Rectal smooth muscle tissue (tissue), 1 donor: Measurements from ENCODE around the gene ANKRD9.

Source experiments
- H3K27ac ChIP-seq: one replicate; pipeline ENCODE4 v1.7.0; 2013; ENCODE audit warnings: low read depth, low read length, inconsistent platforms
- H3K27me3 ChIP-seq: one replicate; pipeline ENCODE4 v1.7.0; 2013; ENCODE audit warnings: low read length; ENCODE audit not compliant: control insufficient read depth, insufficient read depth
- H3K36me3 ChIP-seq: one replicate; pipeline ENCODE4 v1.7.0; 2013; ENCODE audit warnings: low read length; ENCODE audit not compliant: control insufficient read depth, insufficient read depth
- H3K4me1 ChIP-seq: one replicate; pipeline ENCODE4 v1.7.0; 2013; ENCODE audit warnings: low read length; ENCODE audit not compliant: control insufficient read depth, insufficient read depth
- H3K4me3 ChIP-seq: one replicate; pipeline ENCODE4 v1.7.0; 2013; ENCODE audit warnings: low read length
- H3K9ac ChIP-seq: one replicate; pipeline ENCODE4 v1.7.0; 2013; ENCODE audit warnings: low read length

Gene ANKRD9

GRCh38 chr14:102514987-102515733 is 5.6 kb upstream of the ANKRD9 start:
- Histone ChIP-seq H3K36me3 (no peaks in the 10 kb centered on the region), H3K9ac (no peak overlapping the region), H3K27ac (no peak overlapping the region), H3K4me3 (no peak overlapping the region), H3K4me1 (peaks cover 3% of the 10 kb centered on the region), H3K27me3 (no peaks in the 10 kb centered on the region)

- no peak overlapping the region for H3K4me3 ChIP-seq
- H3K36me3 ChIP-seq = no peaks in the 10 kb centered on the region
- peaks cover 3% of the 10 kb centered on the region for H3K4me1 ChIP-seq
- H3K27ac ChIP-seq = no peak overlapping the region
- no peaks in the 10 kb centered on the region for H3K27me3 ChIP-seq
- no peak overlapping the region for H3K9ac ChIP-seq
Observed at GRCh38 chr14:102513899-102514772, 4.6 kb upstream of the ANKRD9 start.

GRCh38 chr14:102512793-102513300 is 3.3 kb upstream of the ANKRD9 start:
- Histone ChIP-seq H3K27ac (no peak overlapping the region), H3K4me3 (no peak overlapping the region), H3K4me1 (peaks cover 6% of the 10 kb centered on the region), H3K36me3 (no peaks in the 10 kb centered on the region), H3K27me3 (no peaks in the 10 kb centered on the region), H3K9ac (no peak overlapping the region)

- no peak overlapping the region for H3K27ac ChIP-seq
- peaks cover 2% of the 10 kb centered on the region for H3K36me3 ChIP-seq
- peaks cover 6% of the 10 kb centered on the region for H3K4me1 ChIP-seq
- no peak overlapping the region for H3K9ac ChIP-seq
- no peak overlapping the region for H3K4me3 ChIP-seq
- no peaks in the 10 kb centered on the region for H3K27me3 ChIP-seq
Observed at GRCh38 chr14:102511538-102511937, 2.0 kb upstream of the ANKRD9 start.

- Histone ChIP-seq H3K36me3 (peaks cover 5% of the 10 kb centered on the region), H3K27ac (peak overlapping the region; percentile 78), H3K4me3 (peak overlapping the region; percentile 83), H3K27me3 (no peaks in the 10 kb centered on the region), H3K9ac (peak overlapping the region; percentile 82), H3K4me1 (peaks cover 6% of the 10 kb centered on the region)
Observed at GRCh38 chr14:102510616-102511520, 1.3 kb upstream of the ANKRD9 start.

GRCh38 chr14:102508774-102509745 is 516 bp downstream of the ANKRD9 start:
- H3K27ac ChIP-seq = peak overlapping the region; percentile 80
- peak overlapping the region; percentile 74 for H3K9ac ChIP-seq
- peaks cover 6% of the 10 kb centered on the region for H3K4me1 ChIP-seq
- H3K27me3 ChIP-seq = no peaks in the 10 kb centered on the region
- peak overlapping the region; percentile 74 for H3K4me3 ChIP-seq
- H3K36me3 ChIP-seq = peaks cover 5% of the 10 kb centered on the region

GRCh38 chr14:102508410-102508773 is 1.2 kb downstream of the ANKRD9 start:
- peaks cover 5% of the 10 kb centered on the region for H3K36me3 ChIP-seq
- H3K4me1 ChIP-seq = peaks cover 6% of the 10 kb centered on the region
- H3K4me3 ChIP-seq = peak overlapping the region; percentile 74
- no peaks in the 10 kb centered on the region for H3K27me3 ChIP-seq
- H3K9ac ChIP-seq = peak overlapping the region; percentile 74
- peak overlapping the region; percentile 80 for H3K27ac ChIP-seq

- H3K4me1 ChIP-seq = peaks cover 6% of the 10 kb centered on the region
- H3K27me3 ChIP-seq = no peaks in the 10 kb centered on the region
- H3K36me3 ChIP-seq = peaks cover 5% of the 10 kb centered on the region
- H3K4me3 ChIP-seq = peak overlapping the region; percentile 74
- H3K27ac ChIP-seq = peak overlapping the region; percentile 80
- H3K9ac ChIP-seq = no peak overlapping the region
Observed at GRCh38 chr14:102507857-102508312, 1.7 kb downstream of the ANKRD9 start.

- Histone ChIP-seq H3K27me3 (no peaks in the 10 kb centered on the region), H3K4me3 (no peak overlapping the region), H3K4me1 (peaks cover 6% of the 10 kb centered on the region), H3K27ac (no peak overlapping the region), H3K36me3 (peaks cover 5% of the 10 kb centered on the region), H3K9ac (no peak overlapping the region)
Observed at GRCh38 chr14:102507081-102507856, 2.3 kb downstream of the ANKRD9 start.

GRCh38 chr14:102506626-102506925 is 3.0 kb downstream of the ANKRD9 start:
- Histone ChIP-seq H3K4me1 (peaks cover 6% of the 10 kb centered on the region), H3K27ac (no peak overlapping the region), H3K4me3 (no peak overlapping the region)

More at GRCh38 chr14:102506626-102506925, 3.0 kb downstream of the ANKRD9 start:
- H3K27me3 ChIP-seq = no peaks in the 10 kb centered on the region
- H3K36me3 ChIP-seq = peaks cover 5% of the 10 kb centered on the region
- H3K9ac ChIP-seq = no peak overlapping the region
